Measurements from ENCODE around the gene SDK2.
A peak's percentile ranks its signal among the peaks of the same experiment; 100 is the strongest.

SDK2 gene

GRCh38 chr17:73605444-73605843 lies 38.8 kb downstream of the SDK2 start:
- DNase-seq = no peak

GRCh38 chr17:73604476-73604875 lies 39.8 kb downstream of the SDK2 start:
- no peak for DNase-seq

GRCh38 chr17:73603971-73604370 lies 40.3 kb downstream of the SDK2 start:
- no peak for DNase-seq

GRCh38 chr17:73600103-73600871 lies 44.0 kb downstream of the SDK2 start:
- DNase-seq = no peak

GRCh38 chr17:73599599-73599998 lies 44.6 kb downstream of the SDK2 start:
- no peak for DNase-seq

- DNase-seq = no peak
These were observed 46.0 kb downstream of the SDK2 start for GRCh38 chr17:73598212-73598611.

- no peak for DNase-seq
These were observed 48.3 kb downstream of the SDK2 start for GRCh38 chr17:73595931-73596330.

- no peak for DNase-seq
These were observed 48.8 kb downstream of the SDK2 start for GRCh38 chr17:73595479-73595878.

- no peak for DNase-seq
These were observed 49.2 kb downstream of the SDK2 start for GRCh38 chr17:73595068-73595467.

- no peak for DNase-seq
These were observed 49.6 kb downstream of the SDK2 start for GRCh38 chr17:73594598-73594997.

- no peak for DNase-seq
These were observed 50.2 kb downstream of the SDK2 start for GRCh38 chr17:73594025-73594424.

- no peak for DNase-seq
These were observed 50.8 kb downstream of the SDK2 start for GRCh38 chr17:73593249-73593965.

- DNase-seq = no peak
These were observed 51.7 kb downstream of the SDK2 start for GRCh38 chr17:73592501-73592961.

GRCh38 chr17:73592079-73592415 lies 52.2 kb downstream of the SDK2 start:
- no peak for DNase-seq

GRCh38 chr17:73591296-73592078 lies 52.8 kb downstream of the SDK2 start:
- no peak for DNase-seq

GRCh38 chr17:73589363-73589980 lies 54.8 kb downstream of the SDK2 start:
- DNase-seq = no peak

- DNase-seq = peak; percentile 41
These were observed 55.4 kb downstream of the SDK2 start for GRCh38 chr17:73588891-73589290.

- DNase-seq = no peak
These were observed 55.9 kb downstream of the SDK2 start for GRCh38 chr17:73588301-73588846.

GRCh38 chr17:73586921-73587602 lies 57.2 kb downstream of the SDK2 start:
- peak; percentile 59 for DNase-seq

- DNase-seq = no peak
These were observed 57.9 kb downstream of the SDK2 start for GRCh38 chr17:73586275-73586832.

GRCh38 chr17:73585583-73585982 lies 58.7 kb downstream of the SDK2 start:
- DNase-seq = no peak

- no peak for DNase-seq
These were observed 59.3 kb downstream of the SDK2 start for GRCh38 chr17:73584987-73585386.

Measured in NCI-H510A (cell line).